ENCODE data around the gene AMY1A. TPM values are rescaled to one million over a fixed set of nuclear protein-coding genes. Genes with fewer than 3 reads are reported as not detected.
"Not testable (repeated sequence)": the region's sequence is repeated elsewhere in the genome, so short reads cannot be mapped to it uniquely, and the experiment has no call there.

Gene AMY1A
- total RNA-seq, result not detected in 3 replicates

GRCh38 chr1:103655460-103655859 is at the start of gene AMY1A:
AMY1A (plus strand) TSS chr1:103655760; CDS start chr1:103656331, 571 bp downstream.
- H3K27me3 Mint-ChIP-seq (ENCODE audit: low read depth); H3K4me3 Mint-ChIP-seq; H3K36me3 Mint-ChIP-seq; H3K4me1 Mint-ChIP-seq; H3K27ac Mint-ChIP-seq; DNase-seq (ENCODE audit: low spot score in 2 of 2, unreplicated experiment in 2 of 2); H3K9me3 Mint-ChIP-seq: not testable (repeated sequence)

GRCh38 chr1:103616362-103616761 is 39.2 kb upstream of the AMY1A start:
- Mint-ChIP-seq H3K4me1 (no peaks in the 10 kb centered on the region), H3K36me3 (no peaks in the 10 kb centered on the region), H3K9me3 (peaks cover 38% of the 10 kb centered on the region), H3K4me3 (no peak overlapping the region), H3K27ac (no peak overlapping the region), H3K27me3 (ENCODE audit: low read depth) (no peaks in the 10 kb centered on the region)
- TF ChIP-seq CTCF (IDR thresholded peaks at IDR 0.05; ENCODE audit: unreplicated experiment), result no peak
- no peak for DNase-seq (ENCODE audit: low spot score in 2 of 2, unreplicated experiment in 2 of 2)

GRCh38 chr1:103616994-103617477 is 38.5 kb upstream of the AMY1A start, which contains the start of gene AMY2A:
AMY2A (plus strand) TSS chr1:103617427; CDS start chr1:103617441, 14 bp downstream.
- peaks cover 31% of the 10 kb centered on the region for H3K9me3 Mint-ChIP-seq
- not testable (repeated sequence) for DNase-seq (ENCODE audit: low spot score in 2 of 2, unreplicated experiment in 2 of 2); H3K27ac Mint-ChIP-seq; H3K36me3 Mint-ChIP-seq; H3K4me1 Mint-ChIP-seq; H3K27me3 Mint-ChIP-seq (ENCODE audit: low read depth); H3K4me3 Mint-ChIP-seq

GRCh38 chr1:103627436-103627835 is 28.1 kb upstream of the AMY1A start:
- H3K36me3 Mint-ChIP-seq; H3K27me3 Mint-ChIP-seq (ENCODE audit: low read depth); DNase-seq (ENCODE audit: low spot score in 2 of 2, unreplicated experiment in 2 of 2); H3K27ac Mint-ChIP-seq; H3K9me3 Mint-ChIP-seq; H3K4me3 Mint-ChIP-seq; H3K4me1 Mint-ChIP-seq: not testable (repeated sequence)

- H3K9me3 Mint-ChIP-seq; H3K4me3 Mint-ChIP-seq; H3K36me3 Mint-ChIP-seq; H3K27me3 Mint-ChIP-seq (ENCODE audit: low read depth); H3K27ac Mint-ChIP-seq; DNase-seq (ENCODE audit: low spot score in 2 of 2, unreplicated experiment in 2 of 2); H3K4me1 Mint-ChIP-seq: not testable (repeated sequence)
Observed at GRCh38 chr1:103641194-103641593, 14.4 kb upstream of the AMY1A start.

GRCh38 chr1:103643908-103644307 is 11.7 kb upstream of the AMY1A start:
- not testable (repeated sequence) for DNase-seq (ENCODE audit: low spot score in 2 of 2, unreplicated experiment in 2 of 2); H3K4me3 Mint-ChIP-seq; H3K36me3 Mint-ChIP-seq; H3K27ac Mint-ChIP-seq; H3K9me3 Mint-ChIP-seq; H3K4me1 Mint-ChIP-seq; H3K27me3 Mint-ChIP-seq (ENCODE audit: low read depth)

- H3K4me1 Mint-ChIP-seq; H3K36me3 Mint-ChIP-seq; H3K27me3 Mint-ChIP-seq (ENCODE audit: low read depth); H3K27ac Mint-ChIP-seq; H3K9me3 Mint-ChIP-seq; DNase-seq (ENCODE audit: low spot score in 2 of 2, unreplicated experiment in 2 of 2); H3K4me3 Mint-ChIP-seq: not testable (repeated sequence)
Observed at GRCh38 chr1:103650305-103650704, 5.3 kb upstream of the AMY1A start.

GRCh38 chr1:103650889-103651288 is 4.7 kb upstream of the AMY1A start:
- DNase-seq (ENCODE audit: low spot score in 2 of 2, unreplicated experiment in 2 of 2); H3K36me3 Mint-ChIP-seq; H3K9me3 Mint-ChIP-seq; H3K27me3 Mint-ChIP-seq (ENCODE audit: low read depth); H3K4me1 Mint-ChIP-seq; H3K4me3 Mint-ChIP-seq; H3K27ac Mint-ChIP-seq: not testable (repeated sequence)

- not testable (repeated sequence) for H3K27me3 Mint-ChIP-seq (ENCODE audit: low read depth); H3K9me3 Mint-ChIP-seq; H3K36me3 Mint-ChIP-seq; H3K4me3 Mint-ChIP-seq; H3K4me1 Mint-ChIP-seq; DNase-seq (ENCODE audit: low spot score in 2 of 2, unreplicated experiment in 2 of 2); H3K27ac Mint-ChIP-seq
Observed at GRCh38 chr1:103654133-103654532, 1.4 kb upstream of the AMY1A start.

GRCh38 chr1:103676335-103676734 is 20.8 kb downstream of the AMY1A start:
- H3K27me3 Mint-ChIP-seq (ENCODE audit: low read depth); H3K4me1 Mint-ChIP-seq; H3K27ac Mint-ChIP-seq; H3K36me3 Mint-ChIP-seq; H3K4me3 Mint-ChIP-seq; DNase-seq (ENCODE audit: low spot score in 2 of 2, unreplicated experiment in 2 of 2); H3K9me3 Mint-ChIP-seq: not testable (repeated sequence)

GRCh38 chr1:103696110-103696509 is 40.5 kb downstream of the AMY1A start, which contains the start of gene AMY1B:
AMY1B (minus strand) TSS chr1:103696210; CDS start chr1:103695639, 571 bp downstream.
- H3K27me3 Mint-ChIP-seq (ENCODE audit: low read depth); H3K4me1 Mint-ChIP-seq; DNase-seq (ENCODE audit: low spot score in 2 of 2, unreplicated experiment in 2 of 2); H3K27ac Mint-ChIP-seq; H3K4me3 Mint-ChIP-seq; H3K9me3 Mint-ChIP-seq; H3K36me3 Mint-ChIP-seq: not testable (repeated sequence)

- H3K27me3 Mint-ChIP-seq (ENCODE audit: low read depth), result not testable (repeated sequence)
Observed at GRCh38 chr1:103697430-103697829, 41.9 kb downstream of the AMY1A start.

GRCh38 chr1:103700669-103701068 is 45.1 kb downstream of the AMY1A start:
- H3K27me3 Mint-ChIP-seq (ENCODE audit: low read depth); H3K36me3 Mint-ChIP-seq; H3K4me3 Mint-ChIP-seq; H3K27ac Mint-ChIP-seq; DNase-seq (ENCODE audit: low spot score in 2 of 2, unreplicated experiment in 2 of 2); H3K9me3 Mint-ChIP-seq; H3K4me1 Mint-ChIP-seq: not testable (repeated sequence)

More at GRCh38 chr1:103697430-103697829, 41.9 kb downstream of the AMY1A start:
- H3K4me1 Mint-ChIP-seq; H3K36me3 Mint-ChIP-seq; H3K27ac Mint-ChIP-seq; H3K4me3 Mint-ChIP-seq; H3K9me3 Mint-ChIP-seq; DNase-seq (ENCODE audit: low spot score in 2 of 2, unreplicated experiment in 2 of 2): not testable (repeated sequence)

GRCh38 chr1:103701256-103701655 is 45.7 kb downstream of the AMY1A start:
- H3K27ac Mint-ChIP-seq; DNase-seq (ENCODE audit: low spot score in 2 of 2, unreplicated experiment in 2 of 2); H3K4me1 Mint-ChIP-seq; H3K36me3 Mint-ChIP-seq; H3K9me3 Mint-ChIP-seq; H3K4me3 Mint-ChIP-seq; H3K27me3 Mint-ChIP-seq (ENCODE audit: low read depth): not testable (repeated sequence)
